ENCODE results near the gene COL23A1. TPM values are rescaled to one million over a fixed set of nuclear protein-coding genes. Genes with fewer than 3 reads are reported as not detected.

COL23A1 gene
- polyA plus RNA-seq, 2 of the 4 experiments (the other 2 are of a cell fraction) = not detected

DNA sequence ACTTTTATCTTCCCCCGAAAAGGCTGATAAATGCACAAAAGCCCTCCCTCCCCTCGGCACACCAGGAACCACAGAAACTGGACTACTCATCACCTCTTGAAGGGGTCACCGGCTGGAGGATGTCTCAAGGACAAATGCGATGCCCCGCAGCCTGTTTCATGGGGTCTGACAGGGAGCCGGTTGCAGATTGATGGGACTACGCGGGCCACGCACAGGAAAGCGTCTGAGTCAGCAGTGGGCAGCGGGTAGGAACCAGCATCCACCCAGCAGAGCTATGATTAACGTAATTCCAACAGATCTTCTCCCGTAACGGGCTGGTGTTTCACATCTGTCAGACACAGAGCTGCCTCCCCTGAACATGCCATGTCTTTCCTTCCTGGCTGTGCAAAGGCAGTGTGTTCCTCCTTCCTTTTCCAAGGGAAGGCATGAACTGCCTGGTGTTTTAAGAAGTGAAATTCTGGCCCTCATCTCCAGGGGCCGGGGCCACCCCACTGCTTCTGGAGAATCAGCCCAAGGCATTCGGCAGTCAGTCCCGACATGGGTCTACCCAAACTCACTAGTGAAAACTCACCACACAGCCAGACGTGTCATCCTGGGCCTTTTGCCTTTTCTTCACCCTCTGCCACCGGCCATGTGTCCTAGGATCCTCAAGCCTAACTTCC, 213.1 kb downstream of the COL23A1 start:
- ATAC-seq = no peak
- POLR2A ChIA-PET = no interaction called here
- Histone ChIP-seq H3K27ac (no peak overlapping the region), H3K4me1 (no peaks in the 10 kb centered on the region), H3K9me3 (peaks cover 2% of the 10 kb centered on the region; the same call in 1 of the 3 replicates), H3K4me3 (no peak overlapping the region), H3K4me2 (no peak overlapping the region)
- FAIRE-seq = no peak
- no peak for DNase-seq (ENCODE audit: low read depth in 1 of 2, low spot score in 1 of 2)
- no peak for TF ChIP-seq TP53 (CRISPR knock-in tag; IDR thresholded peaks at IDR 0.05)
- TF ChIP-seq, protein P1, sequence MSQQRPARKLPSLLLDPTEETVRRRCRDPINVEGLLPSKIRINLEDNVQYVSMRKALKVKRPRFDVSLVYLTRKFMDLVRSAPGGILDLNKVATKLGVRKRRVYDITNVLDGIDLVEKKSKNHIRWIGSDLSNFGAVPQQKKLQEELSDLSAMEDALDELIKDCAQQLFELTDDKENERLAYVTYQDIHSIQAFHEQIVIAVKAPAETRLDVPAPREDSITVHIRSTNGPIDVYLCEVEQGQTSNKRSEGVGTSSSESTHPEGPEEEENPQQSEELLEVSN (IDR thresholded peaks at IDR 0.05; ENCODE audit: borderline replicate concordance, low read depth) = no peak
- no peak for TF ChIP-seq NPAS2 (CRISPR knock-in tag; IDR thresholded peaks at IDR 0.05; ENCODE audit: borderline replicate concordance)
- no peak for TF ChIP-seq POLR2A (IDR thresholded peaks at IDR 0.05; ENCODE audit: low read length)
- TF ChIP-seq ZNF302 (CRISPR knock-in tag; IDR thresholded peaks at IDR 0.05) = no peak
- TF ChIP-seq RNF2 (IDR thresholded peaks at IDR 0.05; ENCODE audit: borderline replicate concordance, low read depth) = no peak
- no peak for TF ChIP-seq EHF (CRISPR knock-in tag; IDR thresholded peaks at IDR 0.05)
- no peak for TF ChIP-seq RARB (CRISPR knock-in tag; IDR thresholded peaks at IDR 0.05)
- no peak for TF ChIP-seq RCOR1 (IDR thresholded peaks at IDR 0.05; ENCODE audit: low read depth, low read length)
- TF ChIP-seq, protein P2, sequence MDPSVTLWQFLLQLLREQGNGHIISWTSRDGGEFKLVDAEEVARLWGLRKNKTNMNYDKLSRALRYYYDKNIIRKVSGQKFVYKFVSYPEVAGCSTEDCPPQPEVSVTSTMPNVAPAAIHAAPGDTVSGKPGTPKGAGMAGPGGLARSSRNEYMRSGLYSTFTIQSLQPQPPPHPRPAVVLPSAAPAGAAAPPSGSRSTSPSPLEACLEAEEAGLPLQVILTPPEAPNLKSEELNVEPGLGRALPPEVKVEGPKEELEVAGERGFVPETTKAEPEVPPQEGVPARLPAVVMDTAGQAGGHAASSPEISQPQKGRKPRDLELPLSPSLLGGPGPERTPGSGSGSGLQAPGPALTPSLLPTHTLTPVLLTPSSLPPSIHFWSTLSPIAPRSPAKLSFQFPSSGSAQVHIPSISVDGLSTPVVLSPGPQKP (IDR thresholded peaks at IDR 0.05; ENCODE audit: low read depth, low read length) = no peak
- TF ChIP-seq KDM1A (IDR thresholded peaks at IDR 0.05; ENCODE audit: low read depth) = no peak
- TF ChIP-seq HOXB5 (CRISPR knock-in tag; IDR thresholded peaks at IDR 0.05) = no peak
- TF ChIP-seq CBX2 (IDR thresholded peaks at IDR 0.05; ENCODE audit: borderline replicate concordance, low read depth) = no peak
- TF ChIP-seq FOXS1 (CRISPR knock-in tag; IDR thresholded peaks at IDR 0.05) = no peak
- no peak for TF ChIP-seq GATA3 (IDR thresholded peaks at IDR 0.05; ENCODE audit: borderline replicate concordance)
- CTCF ChIA-PET = no interaction called here
- 42% methylated on average over 19 of the region's 19 CpGs for WGBS (ENCODE audit: missing lambda C conversion rate)

DNA sequence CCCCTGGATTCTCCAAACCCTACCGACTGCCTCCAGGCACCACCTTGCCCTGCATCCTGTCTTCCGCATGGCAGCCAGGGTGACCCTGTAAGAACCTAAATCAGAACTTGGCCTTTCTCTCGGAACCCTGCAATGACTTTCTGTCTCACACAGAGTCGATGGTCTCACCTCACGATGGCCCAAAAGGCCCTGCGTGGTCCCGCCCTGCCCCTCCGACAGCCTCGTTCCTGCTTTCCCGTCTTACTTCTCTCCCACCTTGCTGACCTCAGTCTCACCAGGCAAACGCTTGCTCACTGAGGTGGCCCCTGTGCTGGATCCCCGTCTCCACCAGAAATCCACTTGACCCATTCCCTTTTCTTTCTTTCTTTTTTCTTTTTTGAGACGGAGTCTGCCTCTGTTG, 214.8 kb downstream of the COL23A1 start:
- Histone ChIP-seq H3K4me3 (no peak overlapping the region), H3K4me2 (no peak overlapping the region), H3K9me3 (peaks cover 2% of the 10 kb centered on the region; the same call in 1 of the 3 replicates), H3K27ac (no peak overlapping the region), H3K4me1 (no peaks in the 10 kb centered on the region)
- ATAC-seq = no peak
- POLR2A ChIA-PET = no interaction called here
- CTCF ChIA-PET = no interaction called here
- DNase-seq (ENCODE audit: low read depth in 1 of 2, low spot score in 1 of 2) = no peak
- TF ChIP-seq, protein P2 (IDR thresholded peaks at IDR 0.05; ENCODE audit: low read depth, low read length) = no peak
- TF ChIP-seq FOSL2 (IDR thresholded peaks at IDR 0.05) (no peak), FOSL2 (CRISPR knock-in tag; IDR thresholded peaks at IDR 0.05) (no peak), SMC3 (IDR thresholded peaks at IDR 0.05) (no peak), HOXB5 (CRISPR knock-in tag; IDR thresholded peaks at IDR 0.05) (no peak), NR3C1 (IDR thresholded peaks at IDR 0.05) (no peak), HDAC2 (IDR thresholded peaks at IDR 0.05) (no peak), RCOR1 (IDR thresholded peaks at IDR 0.05; ENCODE audit: low read depth, low read length) (no peak), FOSB (CRISPR knock-in tag; IDR thresholded peaks at IDR 0.05) (no peak)
- WGBS (ENCODE audit: missing lambda C conversion rate) = 60% methylated on average over 13 of the region's 13 CpGs
- no peak for FAIRE-seq

DNA sequence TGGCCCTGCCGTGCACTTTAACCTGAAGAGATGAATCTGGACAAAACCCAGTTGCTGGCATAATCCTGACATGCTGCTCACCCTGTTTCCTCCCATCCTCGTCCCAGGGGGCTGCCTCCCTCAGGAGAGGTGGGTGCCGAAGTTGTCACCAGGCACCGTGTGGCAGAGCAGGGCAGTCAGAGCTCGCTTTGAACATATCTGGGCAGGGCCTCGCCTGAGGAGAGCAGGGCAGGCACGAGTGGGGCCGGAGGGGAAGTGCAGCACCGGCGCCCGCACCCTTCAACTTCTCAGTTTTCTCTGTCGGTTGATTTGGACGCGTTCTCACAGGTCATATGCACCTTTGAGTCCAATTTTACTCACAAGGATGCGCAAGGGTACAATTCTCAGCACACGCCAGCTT, 216.5 kb downstream of the COL23A1 start:
- 48% methylated on average over 14 of the region's 16 CpGs for WGBS (ENCODE audit: missing lambda C conversion rate)
- ATAC-seq = no peak
- TF ChIP-seq, protein P1 (IDR thresholded peaks at IDR 0.05; ENCODE audit: borderline replicate concordance, low read depth) = no peak
- TF ChIP-seq HEYL (CRISPR knock-in tag; IDR thresholded peaks at IDR 0.05) = no peak
- TF ChIP-seq CHD2 (IDR thresholded peaks at IDR 0.05; ENCODE audit: low read length, partially characterized antibody) = no peak
- no peak for TF ChIP-seq NR3C1 (IDR thresholded peaks at IDR 0.05)
- no peak for TF ChIP-seq TP53 (CRISPR knock-in tag; IDR thresholded peaks at IDR 0.05)

More for the DNA sequence above, 216.5 kb downstream of the COL23A1 start:
- FAIRE-seq (no peak), DNase-seq (ENCODE audit: low read depth in 1 of 2, low spot score in 1 of 2) (no peak)
- Histone ChIP-seq H3K9me3 (peaks cover 2% of the 10 kb centered on the region; the same call in 1 of the 3 replicates), H3K4me2 (no peak overlapping the region), H3K27ac (no peak overlapping the region), H3K4me3 (no peak overlapping the region), H3K4me1 (no peaks in the 10 kb centered on the region)
- ChIA-PET POLR2A (no interaction called here), CTCF (interaction anchor here (0.7 kb wide), 1 partner anchor 35 kb away, joined by 4 read pairs; no protein-coding TSS in a partner anchor)

Data from A549 (cell line).